Vagina (tissue), 2 donors: ENCODE results near the gene FXYD1.

Source experiments
- POLR2A ChIP-seq, 2 donors: fragments of 450-650 bp; IDR thresholded peaks; one replicate each; pipeline ENCODE4 v1.6.1; 2017; ENCODE audit warnings: antibody characterized with exemption in 2 of 2, mild to moderate bottlenecking in 2 of 2, moderate library complexity in 2 of 2
- POLR2AphosphoS5 ChIP-seq, 2 donors: sonication (generic); formaldehyde crosslinking; IDR thresholded peaks; one replicate each; pipeline ENCODE4 v1.9.0; 2017; ENCODE audit warnings: antibody characterized with exemption in 2 of 2, mild to moderate bottlenecking in 2 of 2, low read depth in 1 of 2; ENCODE audit not compliant: insufficient read depth in 1 of 2
- TF ChIP-seq, protein P1 (sequence below), 3 experiments: fragments of 450-650 bp in 2 of 3; fragments of 200-600 bp in 1 of 3; sonication (generic) in 1 of 3; IDR thresholded peaks; one replicate each; pipeline ENCODE4 v1.5.1; 2017 to 2019; ENCODE audit warnings: antibody characterized with exemption in 3 of 3, mild to moderate bottlenecking in 2 of 3, moderate library complexity in 2 of 3

DNA sequence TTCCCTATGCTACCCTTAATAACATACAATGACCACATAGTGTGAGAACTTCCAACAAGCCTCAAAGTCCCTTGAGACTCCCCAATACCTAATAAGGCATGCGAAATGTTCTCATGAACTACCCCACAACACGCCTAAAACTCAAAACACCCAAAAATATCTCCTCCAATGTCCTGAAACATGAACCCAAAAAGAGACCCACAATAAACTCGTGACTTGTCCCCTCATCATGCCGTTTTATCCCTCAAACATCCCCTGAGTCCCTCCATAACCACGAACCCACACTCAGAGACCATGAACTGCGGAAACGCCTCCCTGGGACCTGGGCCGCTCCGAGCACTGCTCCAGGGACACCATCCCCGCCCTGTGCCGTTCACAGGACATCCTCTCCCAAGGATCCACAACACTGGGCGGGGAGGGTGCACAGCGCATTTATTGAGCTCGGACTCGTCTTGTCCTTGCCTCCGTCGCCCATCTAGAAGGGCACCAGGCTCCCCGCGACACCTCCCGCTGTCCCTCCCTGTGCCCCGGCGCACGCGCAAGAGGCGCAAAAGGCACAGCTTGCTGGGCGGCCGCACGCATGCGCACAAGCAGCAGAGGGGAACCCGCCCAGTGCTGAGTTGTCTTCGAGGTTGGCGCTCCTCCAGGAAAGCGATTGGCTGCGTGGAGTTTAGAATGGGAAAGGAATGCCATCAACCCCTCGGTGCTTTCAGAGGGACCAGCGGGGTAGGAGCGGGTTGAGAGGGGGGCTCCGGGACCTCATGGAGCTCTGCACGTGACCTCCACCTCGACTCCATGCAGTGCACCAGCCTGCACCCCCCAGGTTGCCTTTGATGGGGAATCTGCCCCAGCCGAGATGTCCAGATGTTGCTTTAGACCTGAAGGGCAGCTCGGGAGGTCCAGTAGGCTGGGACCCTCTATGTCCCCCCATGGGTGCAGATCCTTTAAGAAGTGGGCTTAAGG is 14.2 kb upstream of the FXYD1 start:
- TF ChIP-seq, protein P1, sequence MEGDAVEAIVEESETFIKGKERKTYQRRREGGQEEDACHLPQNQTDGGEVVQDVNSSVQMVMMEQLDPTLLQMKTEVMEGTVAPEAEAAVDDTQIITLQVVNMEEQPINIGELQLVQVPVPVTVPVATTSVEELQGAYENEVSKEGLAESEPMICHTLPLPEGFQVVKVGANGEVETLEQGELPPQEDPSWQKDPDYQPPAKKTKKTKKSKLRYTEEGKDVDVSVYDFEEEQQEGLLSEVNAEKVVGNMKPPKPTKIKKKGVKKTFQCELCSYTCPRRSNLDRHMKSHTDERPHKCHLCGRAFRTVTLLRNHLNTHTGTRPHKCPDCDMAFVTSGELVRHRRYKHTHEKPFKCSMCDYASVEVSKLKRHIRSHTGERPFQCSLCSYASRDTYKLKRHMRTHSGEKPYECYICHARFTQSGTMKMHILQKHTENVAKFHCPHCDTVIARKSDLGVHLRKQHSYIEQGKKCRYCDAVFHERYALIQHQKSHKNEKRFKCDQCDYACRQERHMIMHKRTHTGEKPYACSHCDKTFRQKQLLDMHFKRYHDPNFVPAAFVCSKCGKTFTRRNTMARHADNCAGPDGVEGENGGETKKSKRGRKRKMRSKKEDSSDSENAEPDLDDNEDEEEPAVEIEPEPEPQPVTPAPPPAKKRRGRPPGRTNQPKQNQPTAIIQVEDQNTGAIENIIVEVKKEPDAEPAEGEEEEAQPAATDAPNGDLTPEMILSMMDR (IDR thresholded peaks at IDR 0.05), result no peak
- peak; percentile 46 to 98 for TF ChIP-seq POLR2A (IDR thresholded peaks at IDR 0.05)
- peak; percentile 100 for TF ChIP-seq POLR2AphosphoS5 (IDR thresholded peaks at IDR 0.05; ENCODE audit: insufficient read depth in 1 of 2, low read depth in 1 of 2)
